K562 (cell line): ENCODE data around the gene MACROD2. TPM values are rescaled to one million over a fixed set of nuclear protein-coding genes. Genes with fewer than 3 reads are reported as not detected.

Source experiments
- ATAC-seq: fragments of 200-7000 bp; cut with Tn5 transposase; 3 replicates; pipeline ENCODE4 v1.9.1; 2020; ENCODE audit warnings: moderate library complexity
- BruUV-seq: library from RNA; stranded (reverse); fragments of 400-500 nt; replicated peaks from 2 replicates; lab custom pipeline; 2021; lab: Mats Ljungman, UMichigan
- CTCF ChIA-PET: fragments of 300-600 bp; formaldehyde crosslinking; extraction: SDS; loops from one replicate; lab custom pipeline; 2021; ENCODE audit warnings: low intra/inter-chr PET ratio; lab: Yijun Ruan, JAX
- POLR2A ChIA-PET: fragments of 300-600, 350-650 bp; sonication (Branson Sonifier 250); formaldehyde crosslinking; extraction: SDS; loops from one replicate; lab custom pipeline; 2021; ENCODE audit warnings: antibody characterized with exemption, inconsistent platforms; lab: Yijun Ruan, JAX
- DNase-seq, 4 experiments: peaks; one replicate each; pipeline versions ENCODE4 v3.0.0 to v3.0.0-alpha.2; 2011 to 2018; ENCODE audit warnings: low spot score in 3 of 4, mixed read lengths in 3 of 4; ENCODE audit errors: extremely low read depth in 1 of 4
- FAIRE-seq: peaks from 2 replicates; lab custom pipeline; 2011; peaks lifted over from hg19 to GRCh38; lab: Jason Lieb, UNC
- H2AFZ ChIP-seq: 2 replicates; pipeline ENCODE4 v1.6.0; 2011; ENCODE audit warnings: low read depth, low read length, control low read depth, inconsistent platforms
- H3K27ac ChIP-seq: fragments of 200-600 bp; 3 replicates; pipeline ENCODE4 v1.8.0; 2011; ENCODE audit warnings: low read depth, mild to moderate bottlenecking, control low read depth, inconsistent platforms, low read length, moderate library complexity, mixed read lengths; ENCODE audit errors: extremely low read depth
- H3K27me3 ChIP-seq, 2 experiments: fragments of 300-600 bp in 1 of 2; 2 replicates in 1 of 2; 3 replicates in 1 of 2; pipeline versions ENCODE4 v1.6.0 to v1.8.0; 2011; ENCODE audit warnings: inconsistent platforms in 2 of 2, low read length in 2 of 2, mild to moderate bottlenecking in 1 of 2, mixed read lengths in 1 of 2, moderate library complexity in 1 of 2; ENCODE audit not compliant: control insufficient read depth in 2 of 2, insufficient read depth in 2 of 2
- H3K36me3 ChIP-seq: fragments of 300-600 bp; 3 replicates; pipeline ENCODE4 v1.8.0; 2011; ENCODE audit warnings: mild to moderate bottlenecking, low read length, inconsistent platforms; ENCODE audit not compliant: control insufficient read depth, insufficient read depth
- H3K4me1 ChIP-seq, 2 experiments: fragments of 200-600 bp in 1 of 2; replicated peaks in 1 of 2; 2 replicates in 1 of 2; 3 replicates in 1 of 2; pipeline versions ENCODE4 v1.5.1 to v1.8.0; 2011; ENCODE audit warnings: inconsistent platforms in 2 of 2, low read length in 2 of 2, mild to moderate bottlenecking in 1 of 2, mixed read lengths in 1 of 2, moderate library complexity in 1 of 2; ENCODE audit not compliant: control insufficient read depth in 2 of 2, insufficient read depth in 2 of 2
- H3K4me2 ChIP-seq: 2 replicates; pipeline ENCODE4 v1.6.1; 2011; ENCODE audit warnings: low read length, control low read depth, inconsistent platforms, mixed read lengths; ENCODE audit not compliant: insufficient read depth
- H3K4me3 ChIP-seq: fragments of 200-600 bp; sonication (generic), shearing (Covaris generic); 2 replicates; pipeline ENCODE4 v1.5.1; 2016; ENCODE audit warnings: control low read depth, inconsistent platforms
- H3K79me2 ChIP-seq: fragments of 200-600 bp; 3 replicates; pipeline ENCODE4 v1.8.0; 2011; ENCODE audit warnings: low read length, inconsistent platforms; ENCODE audit not compliant: control insufficient read depth, insufficient read depth
- H3K9ac ChIP-seq, 2 experiments: 2 replicates each; pipeline versions ENCODE4 v1.6.0 to v1.6.1; 2011; ENCODE audit warnings: low read depth in 2 of 2, low read length in 2 of 2, control low read depth in 1 of 2, inconsistent platforms in 1 of 2, mild to moderate bottlenecking in 1 of 2, mixed read lengths in 1 of 2; ENCODE audit not compliant: insufficient read depth in 1 of 2
- H3K9me1 ChIP-seq: one replicate; pipeline ENCODE4 v1.6.0; 2011; ENCODE audit warnings: inconsistent platforms, mild to moderate bottlenecking, low read length, moderate library complexity; ENCODE audit not compliant: control insufficient read depth, insufficient read depth
- H3K9me3 ChIP-seq: replicated peaks from 2 replicates; pipeline ENCODE4 v1.5.1; 2011; ENCODE audit warnings: low read depth, low read length, inconsistent platforms; ENCODE audit not compliant: control insufficient read depth, insufficient read depth
- H4K20me1 ChIP-seq: replicated peaks from 2 replicates; pipeline ENCODE4 v1.6.1; 2011; ENCODE audit warnings: low read length, inconsistent platforms, mixed read lengths; ENCODE audit not compliant: control insufficient read depth, insufficient read depth
- BCOR ChIP-seq: fragments of 450-650 bp; IDR thresholded peaks from 2 replicates; pipeline ENCODE4 v1.6.1; 2016
- KHSRP ChIP-seq: fragments of 450-650 bp; IDR thresholded peaks from 2 replicates; pipeline ENCODE4 v1.6.1; 2017
- MCM2 ChIP-seq: fragments of 450-650 bp; IDR thresholded peaks from 2 replicates; pipeline ENCODE4 v1.6.1; 2017; ENCODE audit warnings: low read depth, mild to moderate bottlenecking
- PTTG1 ChIP-seq: fragments of 450-650 bp; IDR thresholded peaks from 2 replicates; pipeline ENCODE4 v1.6.1; 2016; ENCODE audit warnings: low read depth, mild to moderate bottlenecking, missing genetic modification characterization, missing compliant biosample characterization
- TAF1 ChIP-seq: IDR thresholded peaks from 2 replicates; pipeline ENCODE4 v1.6.1; 2011; ENCODE audit warnings: mild to moderate bottlenecking, low read length, moderate library complexity; ENCODE audit not compliant: insufficient read depth, control insufficient read depth, severe bottlenecking; ENCODE audit errors: extremely low read depth
- ZNF695 ChIP-seq: fragments of 450-650 bp; formaldehyde crosslinking; IDR thresholded peaks from 2 replicates; pipeline ENCODE4 v1.4.0; 2020; ENCODE audit warnings: mild to moderate bottlenecking, moderate library complexity
- WGBS: fragments of 100-300 bp; shearing (Covaris generic); methylation state at CpG from one replicate; pipeline ENCODE4 v1.1.6; 2016; ENCODE audit warnings: low coverage, mixed read lengths; ENCODE audit not compliant: insufficient coverage; ENCODE audit errors: missing lambda C conversion rate; 5-methylcytosine and 5-hydroxymethylcytosine counted together
- in situ Hi-C: fragments of 300-500 bp; cut with MboI; formaldehyde crosslinking; loops from 4 replicates; pipeline ENCODE4 v1.15.0; 2018; ENCODE audit warnings: inconsistent platforms, mixed read lengths
- intact Hi-C: fragments of 100-400 bp; cut with micrococcal nuclease; formaldehyde crosslinking; loops from 2 replicates; pipeline ENCODE4 v1.14.2; 2022
- polyA plus RNA-seq, 8 experiments: library from polyadenylated mRNA; depleted of rRNA in 4 of 8; stranded (reverse) in 5 of 8; unstranded in 3 of 8; fragments of >200 nt; fragmentation: Nextera tagmentation in 2 of 8; fragmentation: Illumina TruSeq in 1 of 8; extraction: Ambion mirVana in 2 of 8; extraction: Trizol in 1 of 8; gene quantifications; 2 replicates each; pipeline versions ENCODE4 v1.2.1 to v1.2.3, GENCODE V29; 2011 to 2014; ENCODE audit warnings: inconsistent platforms in 1 of 8, missing spikeins in 1 of 8
- total RNA-seq, 7 experiments: library from RNA; depleted of rRNA in 6 of 7; stranded (reverse); fragments of >200 nt in 6 of 7; fragmentation: Illumina TruSeq in 2 of 7; extraction: Trizol in 2 of 7; gene quantifications; 2 replicates each; pipeline versions ENCODE4 v1.2.1 to v1.2.3, GENCODE V29; 2011 to 2021; ENCODE audit warnings: low replicate concordance in 1 of 7
- TF ChIP-seq, protein P1 (sequence below): fragments of 200-400 bp; formaldehyde crosslinking; IDR thresholded peaks from 2 replicates; pipeline ENCODE4 v1.6.1; 2017; ENCODE audit warnings: mild to moderate bottlenecking, low read depth, low read length, moderate library complexity
- TF ChIP-seq, protein P2 (sequence below), 2 experiments: fragments of 450-650 bp; formaldehyde crosslinking in 1 of 2; IDR thresholded peaks; 2 replicates each; pipeline versions ENCODE4 v1.4.0 to v1.6.1; 2014 to 2020; ENCODE audit warnings: mild to moderate bottlenecking in 2 of 2, borderline replicate concordance in 1 of 2, low read depth in 1 of 2
- TF ChIP-seq, protein P3 (sequence below): conservative IDR thresholded peaks from 2 replicates; pipeline ENCODE4 v1.6.1; 2011; ENCODE audit warnings: low read depth, mild to moderate bottlenecking, low read length; ENCODE audit not compliant: control insufficient read depth

The MACROD2 gene
- total and polyA plus RNA-seq, 9 of the 15 experiments (the other 6 are each of a cell fraction or from before 2014, with no cell fraction given) = not detected

DNA sequence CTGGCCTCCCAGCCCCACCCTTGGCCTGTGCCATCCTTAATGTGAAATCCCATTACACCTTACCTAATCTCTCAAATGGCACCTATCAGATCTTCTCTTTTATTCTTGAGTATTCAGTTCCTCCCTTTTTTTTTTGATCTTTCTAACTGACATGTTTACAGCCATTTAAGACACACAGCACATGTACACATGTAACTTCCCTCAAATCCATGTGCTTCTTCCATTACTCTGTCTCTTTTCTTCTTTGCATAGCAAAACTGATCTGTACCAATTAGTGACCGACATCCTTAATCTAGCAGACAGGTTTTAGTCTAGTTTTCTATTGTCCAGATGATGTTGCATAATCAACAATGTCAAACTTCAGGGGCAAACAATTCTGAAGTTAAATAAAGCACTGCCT, 755.9 kb downstream of the MACROD2 start:
- no peaks in the 10 kb centered on the region for H3K9me3 ChIP-seq
- H3K36me3 ChIP-seq = no peaks in the 10 kb centered on the region
- H4K20me1 ChIP-seq = no peaks in the 10 kb centered on the region
- POLR2A ChIA-PET = no interaction called here
- no peak overlapping the region for H3K9ac ChIP-seq
- no peak overlapping the region for H3K27ac ChIP-seq
- DNase-seq (no peak), FAIRE-seq (no peak), ATAC-seq (no peak)
- intact Hi-C loops = no loop called here
- BruUV-seq = no TSS peak
- H2AFZ ChIP-seq = no peak overlapping the region
- H3K9me1 ChIP-seq = no peaks in the 10 kb centered on the region
- no peaks in the 10 kb centered on the region for H3K27me3 ChIP-seq
- WGBS = 0% methylated on average over 1 of the region's 1 CpG
- H3K4me3 ChIP-seq = no peak overlapping the region
- in situ Hi-C loops = no loop called here
- H3K4me2 ChIP-seq = no peak overlapping the region
- H3K4me1 ChIP-seq = no peaks in the 10 kb centered on the region
- no peaks in the 10 kb centered on the region for H3K79me2 ChIP-seq
- CTCF ChIA-PET = no interaction called here
- TF ChIP-seq TAF1 (no peak), BCOR (no peak), ZNF695 (CRISPR knock-in tag) (no peak), KHSRP (no peak), MCM2 (no peak), PTTG1 (tag) (no peak)
- TF ChIP-seq, protein P1, sequence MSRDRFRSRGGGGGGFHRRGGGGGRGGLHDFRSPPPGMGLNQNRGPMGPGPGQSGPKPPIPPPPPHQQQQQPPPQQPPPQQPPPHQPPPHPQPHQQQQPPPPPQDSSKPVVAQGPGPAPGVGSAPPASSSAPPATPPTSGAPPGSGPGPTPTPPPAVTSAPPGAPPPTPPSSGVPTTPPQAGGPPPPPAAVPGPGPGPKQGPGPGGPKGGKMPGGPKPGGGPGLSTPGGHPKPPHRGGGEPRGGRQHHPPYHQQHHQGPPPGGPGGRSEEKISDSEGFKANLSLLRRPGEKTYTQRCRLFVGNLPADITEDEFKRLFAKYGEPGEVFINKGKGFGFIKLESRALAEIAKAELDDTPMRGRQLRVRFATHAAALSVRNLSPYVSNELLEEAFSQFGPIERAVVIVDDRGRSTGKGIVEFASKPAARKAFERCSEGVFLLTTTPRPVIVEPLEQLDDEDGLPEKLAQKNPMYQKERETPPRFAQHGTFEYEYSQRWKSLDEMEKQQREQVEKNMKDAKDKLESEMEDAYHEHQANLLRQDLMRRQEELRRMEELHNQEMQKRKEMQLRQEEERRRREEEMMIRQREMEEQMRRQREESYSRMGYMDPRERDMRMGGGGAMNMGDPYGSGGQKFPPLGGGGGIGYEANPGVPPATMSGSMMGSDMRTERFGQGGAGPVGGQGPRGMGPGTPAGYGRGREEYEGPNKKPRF = no peak
- TF ChIP-seq, protein P2, sequence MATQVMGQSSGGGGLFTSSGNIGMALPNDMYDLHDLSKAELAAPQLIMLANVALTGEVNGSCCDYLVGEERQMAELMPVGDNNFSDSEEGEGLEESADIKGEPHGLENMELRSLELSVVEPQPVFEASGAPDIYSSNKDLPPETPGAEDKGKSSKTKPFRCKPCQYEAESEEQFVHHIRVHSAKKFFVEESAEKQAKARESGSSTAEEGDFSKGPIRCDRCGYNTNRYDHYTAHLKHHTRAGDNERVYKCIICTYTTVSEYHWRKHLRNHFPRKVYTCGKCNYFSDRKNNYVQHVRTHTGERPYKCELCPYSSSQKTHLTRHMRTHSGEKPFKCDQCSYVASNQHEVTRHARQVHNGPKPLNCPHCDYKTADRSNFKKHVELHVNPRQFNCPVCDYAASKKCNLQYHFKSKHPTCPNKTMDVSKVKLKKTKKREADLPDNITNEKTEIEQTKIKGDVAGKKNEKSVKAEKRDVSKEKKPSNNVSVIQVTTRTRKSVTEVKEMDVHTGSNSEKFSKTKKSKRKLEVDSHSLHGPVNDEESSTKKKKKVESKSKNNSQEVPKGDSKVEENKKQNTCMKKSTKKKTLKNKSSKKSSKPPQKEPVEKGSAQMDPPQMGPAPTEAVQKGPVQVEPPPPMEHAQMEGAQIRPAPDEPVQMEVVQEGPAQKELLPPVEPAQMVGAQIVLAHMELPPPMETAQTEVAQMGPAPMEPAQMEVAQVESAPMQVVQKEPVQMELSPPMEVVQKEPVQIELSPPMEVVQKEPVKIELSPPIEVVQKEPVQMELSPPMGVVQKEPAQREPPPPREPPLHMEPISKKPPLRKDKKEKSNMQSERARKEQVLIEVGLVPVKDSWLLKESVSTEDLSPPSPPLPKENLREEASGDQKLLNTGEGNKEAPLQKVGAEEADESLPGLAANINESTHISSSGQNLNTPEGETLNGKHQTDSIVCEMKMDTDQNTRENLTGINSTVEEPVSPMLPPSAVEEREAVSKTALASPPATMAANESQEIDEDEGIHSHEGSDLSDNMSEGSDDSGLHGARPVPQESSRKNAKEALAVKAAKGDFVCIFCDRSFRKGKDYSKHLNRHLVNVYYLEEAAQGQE (IDR thresholded peaks at IDR 0.05; ENCODE audit: borderline replicate concordance) = no peak
- TF ChIP-seq, protein P2 (CRISPR knock-in tag; IDR thresholded peaks at IDR 0.05; ENCODE audit: low read depth) = no peak
- TF ChIP-seq, protein P3, sequence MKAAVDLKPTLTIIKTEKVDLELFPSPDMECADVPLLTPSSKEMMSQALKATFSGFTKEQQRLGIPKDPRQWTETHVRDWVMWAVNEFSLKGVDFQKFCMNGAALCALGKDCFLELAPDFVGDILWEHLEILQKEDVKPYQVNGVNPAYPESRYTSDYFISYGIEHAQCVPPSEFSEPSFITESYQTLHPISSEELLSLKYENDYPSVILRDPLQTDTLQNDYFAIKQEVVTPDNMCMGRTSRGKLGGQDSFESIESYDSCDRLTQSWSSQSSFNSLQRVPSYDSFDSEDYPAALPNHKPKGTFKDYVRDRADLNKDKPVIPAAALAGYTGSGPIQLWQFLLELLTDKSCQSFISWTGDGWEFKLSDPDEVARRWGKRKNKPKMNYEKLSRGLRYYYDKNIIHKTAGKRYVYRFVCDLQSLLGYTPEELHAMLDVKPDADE = no peak
